Stromal cell of bone marrow (primary cell): ENCODE measurements around the gene INHBB.
"Not testable (repeated sequence)": the region's sequence is repeated elsewhere in the genome, so short reads cannot be mapped to it uniquely, and the experiment has no call there.

ENCODE experiments used
- DNase-seq: peaks from one replicate; pipeline ENCODE4 v3.0.0-alpha.2; 2012; ENCODE audit warnings: low read depth

INHBB gene

GRCh38 chr2:120316528-120317179 lies 29.3 kb upstream of the INHBB start:
- DNase-seq = no peak

GRCh38 chr2:120317180-120317533 lies 28.8 kb upstream of the INHBB start:
- DNase-seq = no peak

- DNase-seq = no peak
Measured at GRCh38 chr2:120317916-120318315, 28.0 kb upstream of the INHBB start.

GRCh38 chr2:120318626-120319025 lies 27.3 kb upstream of the INHBB start:
- peak; percentile 10 for DNase-seq

GRCh38 chr2:120319123-120319522 lies 26.8 kb upstream of the INHBB start:
- no peak for DNase-seq

- no peak for DNase-seq
Measured at GRCh38 chr2:120319686-120320317, 26.1 kb upstream of the INHBB start.

- DNase-seq = no peak
Measured at GRCh38 chr2:120320318-120320851, 25.6 kb upstream of the INHBB start.

GRCh38 chr2:120320887-120321556 lies 24.9 kb upstream of the INHBB start:
- not testable (repeated sequence) for DNase-seq

GRCh38 chr2:120321721-120322284 lies 24.1 kb upstream of the INHBB start:
- DNase-seq = no peak

GRCh38 chr2:120322329-120322728 lies 23.6 kb upstream of the INHBB start:
- no peak for DNase-seq

GRCh38 chr2:120323214-120323613 lies 22.7 kb upstream of the INHBB start:
- peak; percentile 44 for DNase-seq

- no peak for DNase-seq
Measured at GRCh38 chr2:120323807-120324399, 22.0 kb upstream of the INHBB start.

GRCh38 chr2:120324933-120325332 lies 21.0 kb upstream of the INHBB start:
- no peak for DNase-seq

GRCh38 chr2:120326066-120326465 lies 19.9 kb upstream of the INHBB start:
- no peak for DNase-seq

GRCh38 chr2:120330946-120331822 lies 14.8 kb upstream of the INHBB start:
- DNase-seq = no peak

GRCh38 chr2:120331903-120332302 lies 14.0 kb upstream of the INHBB start:
- no peak for DNase-seq

- DNase-seq = no peak
Measured at GRCh38 chr2:120332384-120332783, 13.6 kb upstream of the INHBB start.

- no peak for DNase-seq
Measured at GRCh38 chr2:120334068-120334467, 11.9 kb upstream of the INHBB start.

- no peak for DNase-seq
Measured at GRCh38 chr2:120336749-120337148, 9.2 kb upstream of the INHBB start.

- DNase-seq = no peak
Measured at GRCh38 chr2:120338015-120338414, 7.9 kb upstream of the INHBB start.

GRCh38 chr2:120341977-120342376 lies 4.0 kb upstream of the INHBB start:
- DNase-seq = no peak

GRCh38 chr2:120342446-120342845 lies 3.5 kb upstream of the INHBB start:
- no peak for DNase-seq
